NCI-H748 treated with DMSO at 0.1 percent for 48 hours (cell line): ENCODE measurements around the gene TAC1.
"Not testable (repeated sequence)": the region's sequence is repeated elsewhere in the genome, so short reads cannot be mapped to it uniquely, and the experiment has no call there.

ENCODE experiments used
- DNase-seq: peaks from one replicate; lab custom pipeline; 2025; lab: John Stamatoyannopoulos, UW

The TAC1 gene

DNA sequence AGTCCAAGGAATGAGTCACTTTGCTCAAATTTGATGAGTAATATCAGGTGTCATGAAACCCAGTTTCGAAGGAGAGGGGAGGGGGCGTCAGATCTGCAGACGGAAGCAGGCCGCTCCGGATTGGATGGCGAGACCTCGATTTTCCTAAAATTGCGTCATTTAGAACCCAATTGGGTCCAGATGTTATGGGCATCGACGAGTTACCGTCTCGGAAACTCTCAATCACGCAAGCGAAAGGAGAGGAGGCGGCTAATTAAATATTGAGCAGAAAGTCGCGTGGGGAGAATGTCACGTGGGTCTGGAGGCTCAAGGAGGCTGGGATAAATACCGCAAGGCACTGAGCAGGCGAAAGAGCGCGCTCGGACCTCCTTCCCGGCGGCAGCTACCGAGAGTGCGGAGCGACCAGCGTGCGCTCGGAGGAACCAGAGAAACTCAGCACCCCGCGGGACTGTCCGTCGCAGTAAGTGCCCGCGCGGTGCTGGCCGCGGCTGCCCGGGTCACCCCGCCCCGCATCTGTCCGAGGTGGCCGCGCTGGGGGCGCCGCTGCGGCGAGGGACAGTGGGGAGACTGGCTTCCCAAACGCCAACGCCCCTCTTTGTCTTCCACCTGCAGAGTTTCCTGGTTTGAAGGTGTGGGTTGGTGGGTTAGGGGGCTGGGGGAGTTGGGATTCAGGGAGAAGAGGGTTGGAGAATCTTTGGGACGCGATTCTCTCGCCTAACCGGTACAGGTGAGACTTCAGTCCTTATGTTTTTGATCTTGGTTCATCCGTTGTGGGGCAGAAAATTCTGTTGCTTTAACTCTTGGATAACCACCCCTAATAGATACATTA is at the start of gene TAC1:
Gene TAC1 (plus strand): TSS at position 351 of the 829 bp plus-strand sequence. CDS start 527 bp downstream, outside the sequence.
- no peak for DNase-seq

- no peak for DNase-seq
Observed at GRCh38 chr7:97685952-97686351, 45.9 kb upstream of the TAC1 start.

DNA sequence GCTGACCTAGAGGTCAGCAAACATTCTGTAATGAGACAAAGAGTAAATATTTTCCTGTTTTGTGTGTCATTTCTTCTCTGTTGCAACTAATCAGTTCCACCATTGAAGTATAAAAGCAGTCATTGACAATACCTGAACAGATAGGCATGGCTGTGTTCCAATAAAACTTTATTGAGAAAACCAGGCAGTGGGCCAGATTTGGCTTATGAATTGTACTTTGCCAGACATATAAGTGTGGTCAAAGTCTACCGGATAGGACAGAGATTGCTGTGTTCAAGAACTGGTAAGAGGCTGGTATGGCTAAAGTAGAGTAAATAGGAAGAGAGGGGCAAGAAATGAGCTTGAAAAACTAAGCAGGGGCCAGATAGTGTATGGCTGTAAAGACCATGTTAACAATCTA is 38.3 kb upstream of the TAC1 start:
- DNase-seq, result no peak

- DNase-seq, result no peak
Observed at GRCh38 chr7:97694355-97694754, 37.5 kb upstream of the TAC1 start.

GRCh38 chr7:97697396-97697795 is 34.5 kb upstream of the TAC1 start:
- DNase-seq, result no peak

GRCh38 chr7:97722386-97722785 is 9.5 kb upstream of the TAC1 start:
- DNase-seq, result no peak

- DNase-seq, result no peak
Observed at GRCh38 chr7:97732565-97733275, 834 bp downstream of the TAC1 start.

GRCh38 chr7:97733276-97734161 is 1.6 kb downstream of the TAC1 start:
- DNase-seq, result peak; percentile 53

DNA sequence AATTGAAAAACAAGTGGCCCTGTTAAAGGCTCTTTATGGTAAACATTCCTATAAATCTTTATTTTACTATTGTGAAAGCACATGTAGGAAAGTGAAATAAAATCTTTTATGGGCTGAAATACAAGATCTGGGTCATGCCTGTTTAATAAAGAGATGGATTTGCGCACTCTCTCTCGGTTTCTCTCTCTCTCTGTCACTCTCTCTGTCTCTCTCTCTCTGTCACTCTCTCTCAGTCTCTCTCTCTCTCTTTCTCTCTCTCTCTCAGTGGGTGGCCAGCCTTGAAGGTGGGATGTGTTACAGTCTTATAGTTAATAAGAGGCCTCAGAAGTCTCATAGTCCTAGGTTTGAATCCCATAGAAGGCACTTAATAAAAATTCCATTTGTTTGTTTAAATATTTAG is 2.4 kb downstream of the TAC1 start:
- DNase-seq, result no peak

DNA sequence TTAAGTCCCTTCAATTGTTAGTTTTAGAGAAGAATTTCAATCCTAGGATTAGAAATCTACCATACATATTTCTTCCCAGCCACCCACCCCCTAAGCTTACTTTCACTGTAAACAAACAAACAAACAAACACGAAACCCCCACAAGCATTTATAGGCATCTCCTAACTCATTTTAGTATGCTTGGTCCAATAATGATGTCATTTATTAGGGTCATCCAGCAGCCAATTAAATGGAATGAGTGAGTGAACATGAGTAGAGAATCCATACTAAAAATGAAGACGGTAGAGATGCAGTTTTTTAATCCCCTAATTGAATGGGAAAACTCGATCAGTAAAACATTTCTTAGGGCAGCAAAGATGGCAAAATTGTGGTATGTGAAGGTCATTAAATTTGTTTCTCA is 3.2 kb downstream of the TAC1 start:
- DNase-seq, result no peak

DNA sequence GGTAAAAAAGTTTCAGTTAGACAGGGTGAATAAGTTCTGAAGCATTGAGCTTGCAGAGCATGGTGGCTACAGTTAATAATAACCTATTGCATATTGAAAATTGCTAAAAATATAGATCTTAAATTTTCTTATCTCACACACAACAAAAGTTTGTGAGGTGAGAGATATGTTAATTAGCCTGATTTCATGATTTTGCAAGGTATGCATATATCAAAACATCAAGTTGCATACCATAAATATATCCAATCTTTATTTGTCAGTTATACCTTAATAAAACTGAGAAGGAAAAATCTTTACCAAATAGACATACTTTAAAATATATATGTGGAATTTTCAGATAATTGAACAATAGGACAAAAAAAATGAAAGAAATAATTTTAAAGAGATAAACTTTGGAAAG is 16.6 kb downstream of the TAC1 start:
- no peak for DNase-seq

GRCh38 chr7:97751566-97751965 is 19.7 kb downstream of the TAC1 start:
- no peak for DNase-seq

- peak; percentile 21 for DNase-seq
Observed at GRCh38 chr7:97752215-97752614, 20.3 kb downstream of the TAC1 start.

GRCh38 chr7:97757824-97758223 is 25.9 kb downstream of the TAC1 start:
- no peak for DNase-seq

DNA sequence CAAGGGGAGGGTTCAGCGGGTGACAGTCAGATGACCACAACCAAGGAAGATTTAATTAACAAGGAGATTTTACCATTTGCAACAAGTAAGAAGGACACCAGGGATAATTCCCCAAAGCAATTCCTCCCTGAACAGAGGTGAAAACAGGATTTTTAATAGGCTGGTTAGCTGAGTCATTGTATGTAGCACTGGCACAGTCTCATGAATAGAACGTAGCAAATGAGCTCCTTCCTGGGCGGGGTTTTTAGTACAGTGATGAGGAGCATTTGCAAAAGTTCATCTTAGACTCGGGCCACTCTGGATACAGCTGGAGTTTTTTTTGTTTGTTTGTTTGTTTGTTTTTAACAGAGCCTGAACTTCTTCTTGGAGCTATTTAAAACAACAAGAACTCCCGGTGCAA is 39.0 kb downstream of the TAC1 start:
- DNase-seq, result no peak

DNA sequence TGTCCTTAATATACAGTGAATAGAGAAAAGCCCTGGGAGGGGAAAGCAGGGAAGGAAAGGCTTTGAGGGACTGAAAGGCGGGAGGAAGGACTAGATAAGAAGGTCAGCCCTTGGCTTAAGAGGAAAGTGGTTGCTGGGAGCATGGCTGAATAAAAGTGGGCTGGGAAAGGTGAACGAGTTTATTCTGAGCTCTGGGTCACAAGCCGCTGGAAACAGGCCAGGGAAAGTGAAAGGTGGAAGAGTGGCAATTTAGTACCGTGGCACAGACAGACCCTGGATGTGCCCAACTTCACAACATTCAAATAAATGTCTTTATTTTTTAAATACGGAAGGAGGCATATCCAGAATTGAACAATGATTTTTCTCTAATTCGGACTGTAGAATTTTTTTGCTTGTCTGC is 39.7 kb downstream of the TAC1 start:
- DNase-seq, result no peak

- DNase-seq, result no peak
Observed at GRCh38 chr7:97772045-97772901, 40.4 kb downstream of the TAC1 start.

DNA sequence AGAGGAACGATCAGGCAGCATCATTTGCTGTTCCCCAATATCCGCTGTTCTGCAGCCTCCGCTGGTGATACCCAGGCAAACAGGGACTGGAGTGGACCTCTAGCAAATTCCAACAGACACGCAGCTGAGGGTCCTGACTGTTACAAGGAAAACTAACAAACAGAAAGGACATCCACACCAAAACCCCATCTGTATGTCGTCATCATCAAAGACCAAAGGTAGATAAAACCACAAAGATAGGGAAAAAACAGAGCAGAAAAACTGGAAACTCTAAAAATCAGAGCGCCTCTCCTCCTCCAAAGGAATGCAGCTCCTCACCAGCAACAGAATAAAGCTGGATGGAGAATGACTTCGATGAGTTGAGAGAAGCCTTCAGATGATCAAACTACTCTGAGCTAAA is 54.5 kb downstream of the TAC1 start:
- not testable (repeated sequence) for DNase-seq
